NCI-H1436 treated with DMSO at 0.1 percent for 48 hours (cell line): ENCODE results near the gene MDH1.

Experiments
- DNase-seq: peaks from one replicate; lab custom pipeline; 2025; lab: John Stamatoyannopoulos, UW

Gene MDH1

GRCh38 chr2:63632382-63632781, 43.6 kb downstream of the MDH1 start:
- no peak for DNase-seq

DNA sequence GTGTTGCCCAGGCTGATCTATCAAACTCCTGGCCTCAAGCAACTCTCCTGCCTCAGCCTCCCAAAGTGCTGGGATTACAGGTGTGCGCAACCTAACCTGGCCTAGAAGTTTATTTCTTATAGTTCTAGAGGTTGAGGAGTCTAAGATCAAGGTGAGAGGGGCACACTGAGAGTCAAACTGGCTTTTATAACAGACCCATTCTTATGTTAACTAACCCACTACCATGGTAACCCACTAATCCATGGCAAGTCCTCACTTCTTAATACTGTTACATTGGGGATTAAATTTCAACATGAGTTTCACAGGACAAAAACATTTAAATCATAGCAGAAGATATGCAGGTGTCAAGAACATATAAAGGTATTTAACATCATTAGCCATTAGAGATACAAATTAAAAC, 50.6 kb downstream of the MDH1 start:
- DNase-seq, result no peak

DNA sequence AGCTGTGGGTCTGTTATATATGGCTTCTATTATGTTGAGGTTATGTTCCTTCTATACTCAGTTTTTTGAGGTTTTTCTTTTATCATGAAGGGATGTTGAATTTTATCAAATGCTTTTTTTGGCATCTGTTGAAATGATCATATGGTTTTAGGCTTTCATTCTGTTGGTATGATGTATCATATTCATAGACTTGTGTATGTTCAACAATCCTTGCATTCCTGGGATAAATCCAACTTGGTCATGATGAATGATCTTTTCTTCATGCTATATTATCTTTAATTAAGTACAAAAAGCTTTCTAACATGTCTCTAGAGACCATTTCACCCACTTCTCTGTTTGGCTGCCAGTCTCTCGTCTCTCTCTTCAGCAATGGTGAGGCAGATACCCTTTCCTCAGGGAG, 54.2 kb downstream of the MDH1 start:
- DNase-seq, result no peak

DNA sequence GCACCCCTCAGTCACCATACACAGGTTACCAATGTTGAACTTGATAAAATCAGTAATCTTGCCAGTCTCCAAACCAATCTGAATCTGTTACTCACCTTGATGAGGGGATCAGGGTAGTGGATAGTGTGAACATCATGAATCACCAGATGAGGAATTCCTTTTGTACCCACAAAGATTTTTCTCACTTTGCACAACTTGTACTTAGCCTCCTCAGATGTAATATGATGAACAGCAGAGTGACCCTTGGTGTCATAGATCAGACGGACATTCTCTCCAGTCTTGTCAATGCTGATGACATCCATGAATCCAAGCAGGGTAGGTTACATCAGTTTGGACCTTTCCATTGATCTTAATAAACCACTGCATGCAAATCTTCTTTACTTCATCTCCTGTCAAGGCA, 54.7 kb downstream of the MDH1 start:
- no peak for DNase-seq

GRCh38 chr2:63648632-63649031, 59.9 kb downstream of the MDH1 start:
- DNase-seq, result no peak

GRCh38 chr2:63649829-63650228, 61.1 kb downstream of the MDH1 start:
- DNase-seq, result no peak

- DNase-seq, result no peak
Observed at GRCh38 chr2:63650756-63651155, 62.0 kb downstream of the MDH1 start.

DNA sequence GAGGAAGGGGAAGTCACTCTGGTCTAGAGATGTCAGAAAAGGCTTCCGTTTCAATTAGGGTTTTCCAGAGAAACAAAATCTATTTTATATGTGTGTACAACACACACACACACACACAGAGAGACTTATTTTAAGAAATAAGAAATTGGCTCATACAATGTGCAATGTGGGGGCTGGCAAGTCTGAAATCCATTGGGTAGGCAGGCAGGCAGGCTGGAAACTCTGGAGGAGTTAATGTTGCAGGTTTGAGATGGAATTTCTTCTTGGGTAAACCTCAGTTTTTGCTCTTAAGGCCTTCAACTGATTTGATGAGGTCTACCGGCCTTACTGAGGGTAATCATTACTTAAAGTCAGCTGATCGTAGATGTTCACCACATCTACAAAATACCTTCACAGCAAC, 62.6 kb downstream of the MDH1 start:
- no peak for DNase-seq

GRCh38 chr2:63651861-63652651, 63.3 kb downstream of the MDH1 start:
- DNase-seq, result no peak

- no peak for DNase-seq
Observed at GRCh38 chr2:63652652-63652985, 63.9 kb downstream of the MDH1 start.

GRCh38 chr2:63654959-63655358, 66.2 kb downstream of the MDH1 start:
- DNase-seq, result no peak
